SK-N-SH (cell line): ENCODE measurements around the gene ZBED4. TPM values are rescaled to one million over a fixed set of nuclear protein-coding genes. Genes with fewer than 3 reads are reported as not detected.

Experiments
- CTCF ChIA-PET: fragments of 300-600, 350-600 bp; formaldehyde crosslinking; extraction: SDS; loops from one replicate; lab custom pipeline; 2021; lab: Yijun Ruan, JAX
- POLR2A ChIA-PET: fragments of 350-600 bp; sonication (Branson Sonifier 250); formaldehyde crosslinking; extraction: SDS; loops from one replicate; lab custom pipeline; 2020; ENCODE audit warnings: antibody characterized with exemption, inconsistent platforms; lab: Yijun Ruan, JAX
- DNase-seq: peaks from one replicate; pipeline ENCODE4 v3.0.0; 2012
- H2AFZ ChIP-seq: fragments of 200-600 bp; sonication (generic); 2 replicates; pipeline ENCODE4 v1.8.1; 2016; ENCODE audit warnings: antibody characterized with exemption, mild to moderate bottlenecking, low read depth
- H3F3A ChIP-seq: fragments of 200-600 bp; sonication (generic); replicated peaks from 2 replicates; pipeline ENCODE3; 2016; ENCODE audit warnings: antibody characterized with exemption, mild to moderate bottlenecking; ENCODE audit not compliant: insufficient read depth
- H3K27ac ChIP-seq, 2 experiments: fragments of 200-500 bp in 1 of 2; fragments of 200-600 bp in 1 of 2; sonication (Bioruptor generic) in 1 of 2; sonication (generic), shearing (Covaris generic) in 1 of 2; 2 replicates each; pipeline versions ENCODE4 v1.5.1 to v1.6.1; 2014 to 2016; ENCODE audit warnings: low read depth in 2 of 2, inconsistent platforms in 1 of 2, low read length in 1 of 2, mild to moderate bottlenecking in 1 of 2, mixed read lengths in 1 of 2
- H3K27me3 ChIP-seq: fragments of 200-600 bp; sonication (generic), shearing (Covaris generic); 2 replicates; pipeline ENCODE4 v1.6.1; 2016; ENCODE audit warnings: mixed run types; ENCODE audit not compliant: insufficient read depth
- H3K36me3 ChIP-seq, 2 experiments: fragments of 200-500 bp in 1 of 2; fragments of 200-600 bp in 1 of 2; sonication (Bioruptor generic) in 1 of 2; sonication (generic) in 1 of 2; replicated peaks in 1 of 2; 2 replicates each; pipeline versions ENCODE3 to v1.5.1; 2014 to 2016; ENCODE audit warnings: low read length in 1 of 2, mild to moderate bottlenecking in 1 of 2; ENCODE audit not compliant: insufficient read depth in 2 of 2, control insufficient read depth in 1 of 2
- H3K4me1 ChIP-seq, 2 experiments: fragments of 200-500 bp in 1 of 2; fragments of 200-600 bp in 1 of 2; sonication (Bioruptor generic) in 1 of 2; sonication (generic), shearing (Covaris generic) in 1 of 2; 2 replicates each; pipeline versions ENCODE4 v1.5.1 to v1.6.1; 2014 to 2016; ENCODE audit warnings: low read depth in 1 of 2, low read length in 1 of 2, mixed run types in 1 of 2; ENCODE audit not compliant: insufficient read depth in 2 of 2, control insufficient read depth in 1 of 2
- H3K4me2 ChIP-seq: fragments of 200-600 bp; sonication (generic), shearing (Covaris generic); 2 replicates; pipeline ENCODE4 v1.6.1; 2017; ENCODE audit warnings: mixed run types
- H3K4me3 ChIP-seq, 2 experiments: fragments of 200-500 bp in 1 of 2; fragments of 200-600 bp in 1 of 2; sonication (Bioruptor generic) in 1 of 2; sonication (generic), shearing (Covaris generic) in 1 of 2; 2 replicates each; pipeline versions ENCODE4 v1.5.1 to v1.8.1; 2014 to 2016; ENCODE audit warnings: low read depth in 2 of 2, inconsistent platforms in 1 of 2, low read length in 1 of 2, mild to moderate bottlenecking in 1 of 2, mixed read lengths in 1 of 2, moderate library complexity in 1 of 2
- H3K79me2 ChIP-seq: fragments of 200-600 bp; sonication (generic); 2 replicates; pipeline ENCODE4 v1.8.1; 2017; ENCODE audit warnings: mild to moderate bottlenecking; ENCODE audit not compliant: insufficient read depth
- H3K9ac ChIP-seq: fragments of 200-600 bp; sonication (generic); 2 replicates; pipeline ENCODE4 v1.6.1; 2017; ENCODE audit warnings: mixed run types
- H3K9me2 ChIP-seq: fragments of 200-600 bp; sonication (generic); 2 replicates; pipeline ENCODE4 v1.6.1; 2017; ENCODE audit warnings: mixed run types
- H3K9me3 ChIP-seq: fragments of 200-600 bp; sonication (generic); 2 replicates; pipeline ENCODE4 v1.6.1; 2017; ENCODE audit warnings: mixed run types, mild to moderate bottlenecking, moderate library complexity
- H4K20me1 ChIP-seq: fragments of 200-600 bp; sonication (generic); 2 replicates; pipeline ENCODE4 v1.6.1; 2017; ENCODE audit warnings: mild to moderate bottlenecking, mixed run types; ENCODE audit not compliant: insufficient read depth
- CHD2 ChIP-seq: fragments of 150-350 bp; IDR thresholded peaks from 2 replicates; pipeline ENCODE4 v1.6.1; 2018; ENCODE audit warnings: low read length; ENCODE audit not compliant: partially characterized antibody
- ELF1 ChIP-seq: IDR thresholded peaks from 2 replicates; pipeline ENCODE4 v1.4.0; 2012
- EP300 ChIP-seq, 2 experiments: IDR thresholded peaks; 2 replicates each; pipeline versions ENCODE4 v1.4.0 to v1.6.1; 2012; ENCODE audit warnings: borderline replicate concordance in 1 of 2, low read depth in 1 of 2, low read length in 1 of 2
- FOXJ3 ChIP-seq: sonication (generic); formaldehyde crosslinking; IDR thresholded peaks from 2 replicates; pipeline ENCODE4 v1.5.1; 2020; ENCODE audit warnings: mild to moderate bottlenecking, missing genetic modification reagents
- FOXM1 ChIP-seq: IDR thresholded peaks from 2 replicates; pipeline ENCODE4 v1.4.0; 2012; ENCODE audit warnings: low read depth, mild to moderate bottlenecking
- GABPA ChIP-seq: IDR thresholded peaks from 2 replicates; pipeline ENCODE4 v1.4.0; 2012; ENCODE audit warnings: low read depth, mild to moderate bottlenecking
- MEF2A ChIP-seq: IDR thresholded peaks from 2 replicates; pipeline ENCODE4 v1.4.0; 2012; ENCODE audit warnings: low read depth, borderline replicate concordance
- NRF1 ChIP-seq: IDR thresholded peaks from 2 replicates; pipeline ENCODE4 v1.6.1; 2012; ENCODE audit warnings: low read depth, mild to moderate bottlenecking, low read length
- POLR2AphosphoS5 ChIP-seq: IDR thresholded peaks from 2 replicates; pipeline ENCODE4 v1.6.1; 2012; ENCODE audit warnings: low read depth, low read length
- RXRA ChIP-seq: IDR thresholded peaks from 2 replicates; pipeline ENCODE4 v1.4.0; 2012; ENCODE audit warnings: low read depth, mild to moderate bottlenecking, borderline replicate concordance
- SMC3 ChIP-seq: IDR thresholded peaks from 2 replicates; pipeline ENCODE4 v1.6.1; 2012; ENCODE audit warnings: low read depth, low read length, improper control_type of control experiment
- TAF1 ChIP-seq: IDR thresholded peaks from 2 replicates; pipeline ENCODE4 v1.6.1; 2012; ENCODE audit warnings: low read depth, mild to moderate bottlenecking, low read length, moderate library complexity, borderline replicate concordance
- TEAD4 ChIP-seq: IDR thresholded peaks from 2 replicates; pipeline ENCODE4 v1.4.0; 2012; ENCODE audit warnings: mild to moderate bottlenecking, borderline replicate concordance; ENCODE audit not compliant: insufficient read depth
- YY1 ChIP-seq: IDR thresholded peaks from 2 replicates; pipeline ENCODE4 v1.4.0; 2012; ENCODE audit warnings: low read depth, mild to moderate bottlenecking
- WGBS: methylation state at CpG from one replicate; pipeline ENCODE4 v1.1.6; 2017; ENCODE audit warnings: low lambda C conversion rate; 5-methylcytosine and 5-hydroxymethylcytosine counted together
- polyA plus RNA-seq, 3 experiments: library from polyadenylated mRNA; depleted of rRNA; stranded (reverse); fragments of >200 nt; gene quantifications; 2 replicates each; pipeline ENCODE4 v1.2.3, GENCODE V29; 2012
- TF ChIP-seq, protein P1 (sequence below): fragments of 150-350 bp; IDR thresholded peaks from 2 replicates; pipeline ENCODE4 v1.6.1; 2017; ENCODE audit warnings: antibody characterized with exemption, low read length, low read depth, borderline replicate concordance
- TF ChIP-seq, protein P2 (sequence below): IDR thresholded peaks from 2 replicates; pipeline ENCODE4 v1.4.0; 2012; ENCODE audit warnings: low read depth, borderline replicate concordance
- TF ChIP-seq, protein P3 (sequence below): IDR thresholded peaks from 2 replicates; pipeline ENCODE4; 2012
- TF ChIP-seq, protein P4 (sequence below): fragments of 150-350 bp; IDR thresholded peaks from 2 replicates; pipeline ENCODE4 v1.6.1; 2016; ENCODE audit warnings: mild to moderate bottlenecking, low read depth, low read length

Gene ZBED4
- polyA plus RNA-seq, 1 of the 3 experiments (the other 2 are of a cell fraction): 7.9 TPM

DNA sequence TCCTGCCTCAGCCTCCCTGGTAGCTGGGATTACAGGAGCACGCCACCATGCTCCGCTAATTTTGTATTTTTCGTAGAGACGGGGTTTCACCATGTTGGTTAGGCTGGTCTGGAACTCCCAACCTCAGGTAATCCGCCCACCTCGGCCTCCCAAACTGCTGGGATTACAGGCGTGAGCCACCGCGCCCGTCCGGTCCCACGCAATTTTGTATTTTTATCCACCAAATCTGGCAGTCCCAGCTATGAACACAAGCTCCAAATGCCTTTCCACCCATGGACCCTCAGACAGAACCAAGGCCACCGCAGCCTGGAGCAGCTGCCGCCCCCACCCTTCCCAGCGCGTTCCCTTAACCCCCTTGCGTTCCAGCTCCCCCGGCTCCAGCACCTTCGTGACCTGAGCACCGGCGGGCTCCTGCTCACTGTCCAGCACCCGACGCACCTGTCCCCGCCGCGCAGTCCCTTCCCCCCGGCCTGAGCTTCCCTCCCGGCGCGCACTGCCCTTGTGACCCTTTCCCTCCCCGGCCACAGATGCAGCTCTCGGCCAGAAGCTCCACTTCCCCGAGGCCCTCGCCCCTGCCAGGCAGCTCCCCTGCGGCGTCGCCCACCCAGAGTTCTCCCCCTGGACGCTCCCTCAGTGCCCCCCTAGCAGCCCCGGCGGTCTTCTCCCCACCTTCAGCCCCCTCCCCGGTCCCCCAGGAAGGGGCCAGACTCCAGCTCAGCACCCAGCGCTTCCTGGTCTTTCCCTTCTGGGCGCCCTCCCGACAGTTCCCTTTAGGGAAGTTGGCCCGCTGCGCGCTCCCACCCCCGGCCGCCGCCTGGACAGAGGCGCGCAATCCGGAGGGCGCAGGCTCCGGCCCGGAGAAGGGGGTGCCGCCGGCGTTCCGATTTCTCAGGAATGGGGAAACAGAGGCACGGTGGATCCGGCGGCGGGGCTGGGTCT lies 5.6 kb upstream of the ZBED4 start:
- H3K27me3 ChIP-seq: peaks cover 28% of the 10 kb centered on the region
- WGBS: 53% methylated on average over 31 of the region's 64 CpGs

More for the DNA sequence above, 5.6 kb upstream of the ZBED4 start:
- ChIA-PET CTCF (interaction anchor here (0.6 kb wide), 1 partner anchor 9 kb away, joined by 4 read pairs; no protein-coding TSS in a partner anchor), POLR2A (no interaction called here)
- peaks cover 0 to 6% of the 10 kb centered on the region in 2 experiments; a peak in 1 of 4 replicates for H3K4me1 ChIP-seq
- no peaks in the 10 kb centered on the region for H4K20me1 ChIP-seq
- 0 out of 2 replicates have a peak overlapping the region, but pooled peaks have one; percentile 35 for H2AFZ ChIP-seq
- H3K79me2 ChIP-seq: no peaks in the 10 kb centered on the region
- H3K9me3 ChIP-seq: no peaks in the 10 kb centered on the region
- no peaks in the 10 kb centered on the region for H3K36me3 ChIP-seq
- no peak for TF ChIP-seq GABPA
- TF ChIP-seq YY1: no peak
- TF ChIP-seq RXRA: no peak
- no peak for TF ChIP-seq EP300 (IDR thresholded peaks at IDR 0.05; ENCODE audit: borderline replicate concordance in 1 of 2, low read depth in 1 of 2, low read length in 1 of 2)
- TF ChIP-seq, protein P1, sequence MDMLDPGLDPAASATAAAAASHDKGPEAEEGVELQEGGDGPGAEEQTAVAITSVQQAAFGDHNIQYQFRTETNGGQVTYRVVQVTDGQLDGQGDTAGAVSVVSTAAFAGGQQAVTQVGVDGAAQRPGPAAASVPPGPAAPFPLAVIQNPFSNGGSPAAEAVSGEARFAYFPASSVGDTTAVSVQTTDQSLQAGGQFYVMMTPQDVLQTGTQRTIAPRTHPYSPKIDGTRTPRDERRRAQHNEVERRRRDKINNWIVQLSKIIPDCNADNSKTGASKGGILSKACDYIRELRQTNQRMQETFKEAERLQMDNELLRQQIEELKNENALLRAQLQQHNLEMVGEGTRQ: no peak
- TF ChIP-seq ELF1: no peak
- TF ChIP-seq CHD2: no peak
- TF ChIP-seq TEAD4: no peak
- TF ChIP-seq, protein P2, sequence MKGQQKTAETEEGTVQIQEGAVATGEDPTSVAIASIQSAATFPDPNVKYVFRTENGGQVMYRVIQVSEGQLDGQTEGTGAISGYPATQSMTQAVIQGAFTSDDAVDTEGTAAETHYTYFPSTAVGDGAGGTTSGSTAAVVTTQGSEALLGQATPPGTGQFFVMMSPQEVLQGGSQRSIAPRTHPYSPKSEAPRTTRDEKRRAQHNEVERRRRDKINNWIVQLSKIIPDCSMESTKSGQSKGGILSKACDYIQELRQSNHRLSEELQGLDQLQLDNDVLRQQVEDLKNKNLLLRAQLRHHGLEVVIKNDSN: no peak
- no peak for TF ChIP-seq FOXM1
- TF ChIP-seq TAF1: no peak
- no peak for TF ChIP-seq MEF2A
- no peak for TF ChIP-seq NRF1
- TF ChIP-seq FOXJ3: no peak
- TF ChIP-seq, protein P3, sequence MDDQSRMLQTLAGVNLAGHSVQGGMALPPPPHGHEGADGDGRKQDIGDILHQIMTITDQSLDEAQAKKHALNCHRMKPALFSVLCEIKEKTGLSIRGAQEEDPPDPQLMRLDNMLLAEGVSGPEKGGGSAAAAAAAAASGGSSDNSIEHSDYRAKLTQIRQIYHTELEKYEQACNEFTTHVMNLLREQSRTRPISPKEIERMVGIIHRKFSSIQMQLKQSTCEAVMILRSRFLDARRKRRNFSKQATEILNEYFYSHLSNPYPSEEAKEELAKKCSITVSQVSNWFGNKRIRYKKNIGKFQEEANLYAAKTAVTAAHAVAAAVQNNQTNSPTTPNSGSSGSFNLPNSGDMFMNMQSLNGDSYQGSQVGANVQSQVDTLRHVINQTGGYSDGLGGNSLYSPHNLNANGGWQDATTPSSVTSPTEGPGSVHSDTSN: no peak
- TF ChIP-seq, protein P4, sequence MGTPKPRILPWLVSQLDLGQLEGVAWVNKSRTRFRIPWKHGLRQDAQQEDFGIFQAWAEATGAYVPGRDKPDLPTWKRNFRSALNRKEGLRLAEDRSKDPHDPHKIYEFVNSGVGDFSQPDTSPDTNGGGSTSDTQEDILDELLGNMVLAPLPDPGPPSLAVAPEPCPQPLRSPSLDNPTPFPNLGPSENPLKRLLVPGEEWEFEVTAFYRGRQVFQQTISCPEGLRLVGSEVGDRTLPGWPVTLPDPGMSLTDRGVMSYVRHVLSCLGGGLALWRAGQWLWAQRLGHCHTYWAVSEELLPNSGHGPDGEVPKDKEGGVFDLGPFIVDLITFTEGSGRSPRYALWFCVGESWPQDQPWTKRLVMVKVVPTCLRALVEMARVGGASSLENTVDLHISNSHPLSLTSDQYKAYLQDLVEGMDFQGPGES: no peak
- no peak for TF ChIP-seq SMC3
- no peak for TF ChIP-seq POLR2AphosphoS5
- peak overlapping the region; percentile 9 to 43; a peak in 3 of 4 replicates for H3K4me3 ChIP-seq
- no peaks in the 10 kb centered on the region for H3K9me2 ChIP-seq
- peak overlapping the region; percentile 81 for H3K4me2 ChIP-seq
- DNase-seq: peak; percentile 75
- H3F3A ChIP-seq: peaks cover 9% of the 10 kb centered on the region
- no peak overlapping the region for H3K27ac ChIP-seq
- no peak overlapping the region for H3K9ac ChIP-seq
